ENCODE measurements around the gene LGALS3BP. TPM values are rescaled to one million over a fixed set of nuclear protein-coding genes. Genes with fewer than 3 reads are reported as not detected.
A peak's percentile ranks its signal among the peaks of the same experiment; 100 is the strongest.

Gene LGALS3BP, protein sequence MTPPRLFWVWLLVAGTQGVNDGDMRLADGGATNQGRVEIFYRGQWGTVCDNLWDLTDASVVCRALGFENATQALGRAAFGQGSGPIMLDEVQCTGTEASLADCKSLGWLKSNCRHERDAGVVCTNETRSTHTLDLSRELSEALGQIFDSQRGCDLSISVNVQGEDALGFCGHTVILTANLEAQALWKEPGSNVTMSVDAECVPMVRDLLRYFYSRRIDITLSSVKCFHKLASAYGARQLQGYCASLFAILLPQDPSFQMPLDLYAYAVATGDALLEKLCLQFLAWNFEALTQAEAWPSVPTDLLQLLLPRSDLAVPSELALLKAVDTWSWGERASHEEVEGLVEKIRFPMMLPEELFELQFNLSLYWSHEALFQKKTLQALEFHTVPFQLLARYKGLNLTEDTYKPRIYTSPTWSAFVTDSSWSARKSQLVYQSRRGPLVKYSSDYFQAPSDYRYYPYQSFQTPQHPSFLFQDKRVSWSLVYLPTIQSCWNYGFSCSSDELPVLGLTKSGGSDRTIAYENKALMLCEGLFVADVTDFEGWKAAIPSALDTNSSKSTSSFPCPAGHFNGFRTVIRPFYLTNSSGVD
- total RNA-seq (2021) (57.9 to 88.6 TPM (median 86.9 TPM) in 3 replicates), Bru-seq, nascent RNA (percentile 53 among the genes with signal in this experiment)
- long read RNA-seq, experiment 1, transcript LGALS3BP-201 (6 exons, 2,405 nt) = major isoform, 165 of 205 reads
- long read RNA-seq, experiment 1, transcript LGALS3BP-202 (5 exons, 936 nt) = minor isoform, 14 of 205 reads
- long read RNA-seq, experiment 1, partial matches to known transcripts = 6 of 205 reads
- long read RNA-seq, experiment 1, other reads (novel, unspliced or antisense) = 17 of 205 reads
- long read RNA-seq, experiment 2, transcript LGALS3BP-202 (5 exons, 936 nt) = minor isoform, 5 of 88 reads
- long read RNA-seq, experiment 2, transcript LGALS3BP-201 (6 exons, 2,405 nt) = major isoform, 51 of 88 reads
- long read RNA-seq, experiment 2, partial matches to known transcripts = 7 of 88 reads
- long read RNA-seq, experiment 2, other reads (novel, unspliced or antisense) = 23 of 88 reads
- long read RNA-seq, experiment 3, partial matches to known transcripts = 0 of 3 reads
- long read RNA-seq, experiment 3, other reads (novel, unspliced or antisense) = 0 of 3 reads

GRCh38 chr17:78979780-78980623, at the start of gene LGALS3BP:
TSS of gene LGALS3BP (minus strand) at chr17:78979923. CDS start at chr17:78977191, 2,732 bp downstream.
- peaks cover 15% of the 10 kb centered on the region for H3K4me1 Mint-ChIP-seq
- H3K36me3 Mint-ChIP-seq = no peaks in the 10 kb centered on the region
- TF ChIP-seq SMAD3 (CRISPR knock-in tag; IDR thresholded peaks at IDR 0.05; ENCODE audit: borderline replicate concordance) (no peak), FOXP1 (CRISPR knock-in tag; IDR thresholded peaks at IDR 0.05; ENCODE audit: borderline replicate concordance) (peak; percentile 59; the same call in 1 of the 2 replicates), FOXJ3 (CRISPR knock-in tag; IDR thresholded peaks at IDR 0.05; ENCODE audit: borderline replicate concordance) (no peak), TP53 (CRISPR knock-in tag; IDR thresholded peaks at IDR 0.05) (peak; percentile 24; the same call in 1 of the 2 replicates), GABPB1 (CRISPR knock-in tag; IDR thresholded peaks at IDR 0.05) (peak; percentile 55; the same call in 1 of the 2 replicates), AR (CRISPR knock-in tag; IDR thresholded peaks at IDR 0.05) (no peak), MAX (CRISPR knock-in tag; IDR thresholded peaks at IDR 0.05) (no peak), ZNF423 (CRISPR knock-in tag; IDR thresholded peaks at IDR 0.05) (no peak), E2F4 (CRISPR knock-in tag; IDR thresholded peaks at IDR 0.05; ENCODE audit: borderline replicate concordance, low read depth) (no peak), JAZF1 (CRISPR knock-in tag; IDR thresholded peaks at IDR 0.05) (no peak), SOX15 (CRISPR knock-in tag; IDR thresholded peaks at IDR 0.05) (no peak), USF2 (CRISPR knock-in tag; IDR thresholded peaks at IDR 0.05) (peak; percentile 75)
- TF ChIP-seq, protein P1, sequence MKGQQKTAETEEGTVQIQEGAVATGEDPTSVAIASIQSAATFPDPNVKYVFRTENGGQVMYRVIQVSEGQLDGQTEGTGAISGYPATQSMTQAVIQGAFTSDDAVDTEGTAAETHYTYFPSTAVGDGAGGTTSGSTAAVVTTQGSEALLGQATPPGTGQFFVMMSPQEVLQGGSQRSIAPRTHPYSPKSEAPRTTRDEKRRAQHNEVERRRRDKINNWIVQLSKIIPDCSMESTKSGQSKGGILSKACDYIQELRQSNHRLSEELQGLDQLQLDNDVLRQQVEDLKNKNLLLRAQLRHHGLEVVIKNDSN (CRISPR knock-in tag; IDR thresholded peaks at IDR 0.05) = peak; percentile 59; the same call in 1 of the 2 replicates
- DNase-seq (ENCODE audit: low spot score) (peak; percentile 49), ATAC-seq (peak; percentile 76)
- no peaks in the 10 kb centered on the region for H3K27me3 Mint-ChIP-seq (ENCODE audit: low read depth)
- no peak within 1 kb of the TSS for H3K27ac Mint-ChIP-seq
- ChIA-PET POLR2A (no interaction called here), CTCF (interaction anchor here (0.5 to 2.2 kb wide), 9 partner anchors 9 to 127 kb away, joined by 3 to 8 read pairs (median 4); no protein-coding TSS in a partner anchor)
- H3K9me3 Mint-ChIP-seq = no peaks in the 10 kb centered on the region
- peak within 1 kb of the TSS; percentile 48 for H3K4me3 Mint-ChIP-seq

All from WTC11 (cell line).